Right lobe of liver (tissue), 4 donors: ENCODE measurements around the gene CREB5.

Experiments used
- CTCF ChIP-seq, 4 donors: fragments of 200-600 bp in 3 of 4; fragments of 450-650 bp in 1 of 4; IDR thresholded peaks; one replicate each; pipeline versions ENCODE4 v1.5.1 to v1.8.0; 2016 to 2022; ENCODE audit warnings: antibody characterized with exemption in 4 of 4, mild to moderate bottlenecking in 2 of 4
- POLR2A ChIP-seq: fragments of 450-650 bp; IDR thresholded peaks from one replicate; pipeline ENCODE4 v1.6.1; 2017; ENCODE audit warnings: antibody characterized with exemption, mild to moderate bottlenecking
- donor health status: DM: no; HTN: no; CAD: no.
- donor health status: DM: no; HTN: no; CAD: no.
- donor health status: DM: no; HTN: yes; CAD: no.

- no peak for TF ChIP-seq CTCF (IDR thresholded peaks at IDR 0.05)
- no peak for TF ChIP-seq POLR2A
Measured at GRCh38 chr7:28447071-28447470, 34.8 kb downstream of the CREB5 start.
